A673 (cell line): Measurements from ENCODE around the gene CCNY. TPM values are rescaled to one million over a fixed set of nuclear protein-coding genes. Genes with fewer than 3 reads are reported as not detected.

ENCODE experiments used
- BruUV-seq: library from RNA; stranded (reverse); fragments of 400-500 nt; replicated peaks from 2 replicates; lab custom pipeline; 2021; lab: Mats Ljungman, UMichigan
- CTCF ChIA-PET: fragments of 300-600 bp; sonication (Branson Sonifier 250); formaldehyde crosslinking; loops from one replicate; lab custom pipeline; 2022; ENCODE audit warnings: antibody characterized with exemption; lab: Charles Lee
- POLR2A ChIA-PET: fragments of 300-600 bp; sonication (Branson Sonifier 250); formaldehyde crosslinking; loops from one replicate; lab custom pipeline; 2022; ENCODE audit warnings: antibody characterized with exemption; ENCODE audit not compliant: low non-redundant PET; lab: Charles Lee
- DNase-seq: peaks from one replicate; pipeline ENCODE4 v3.0.0-alpha.2; 2015; ENCODE audit warnings: low spot score
- H3K27ac ChIP-seq: fragments of 200-600 bp; sonication (generic); 2 replicates; pipeline ENCODE4 v1.5.1; 2016; ENCODE audit warnings: mixed run types, low read depth, mild to moderate bottlenecking, mixed read lengths, antibody characterized with exemption, low read length; ENCODE audit not compliant: poor library complexity, severe bottlenecking
- H3K27me3 ChIP-seq: fragments of 200-600 bp; sonication (generic); replicated peaks from 2 replicates; pipeline ENCODE4 v1.6.1; 2017; ENCODE audit warnings: mixed run types, low read depth, mild to moderate bottlenecking, mixed read lengths, antibody characterized with exemption, low read length; ENCODE audit not compliant: insufficient read depth, poor library complexity
- H3K36me3 ChIP-seq: fragments of 200-600 bp; sonication (generic); 2 replicates; pipeline ENCODE4 v1.6.1; 2016; ENCODE audit warnings: mixed run types, mild to moderate bottlenecking, mixed read lengths, antibody characterized with exemption, low read length; ENCODE audit not compliant: insufficient read depth, poor library complexity, severe bottlenecking
- H3K4me1 ChIP-seq: fragments of 200-600 bp; sonication (generic); 2 replicates; pipeline ENCODE4 v1.6.1; 2017; ENCODE audit warnings: mixed run types, mild to moderate bottlenecking, mixed read lengths, antibody characterized with exemption, low read length; ENCODE audit not compliant: insufficient read depth, poor library complexity, severe bottlenecking
- H3K4me3 ChIP-seq: fragments of 200-600 bp; sonication (generic); 2 replicates; pipeline ENCODE4 v1.5.1; 2016; ENCODE audit warnings: low read depth, mixed run types, mild to moderate bottlenecking, mixed read lengths, low read length; ENCODE audit not compliant: poor library complexity, severe bottlenecking
- H3K9me3 ChIP-seq: fragments of 200-600 bp; sonication (generic); 2 replicates; pipeline ENCODE4 v1.6.1; 2016; ENCODE audit warnings: mixed run types, low read depth, mild to moderate bottlenecking, mixed read lengths, antibody characterized with exemption, low read length; ENCODE audit not compliant: poor library complexity, severe bottlenecking
- EZH2 ChIP-seq: fragments of 200-600 bp; sonication (generic); IDR thresholded peaks from 2 replicates; pipeline ENCODE4 v1.6.1; 2017; ENCODE audit warnings: borderline replicate concordance, low read depth, mild to moderate bottlenecking, mixed read lengths, antibody characterized with exemption, low read length; ENCODE audit not compliant: poor library complexity, severe bottlenecking
- intact Hi-C: fragments of 100-400 bp; cut with micrococcal nuclease; formaldehyde crosslinking; loops from one replicate; pipeline ENCODE4 v1.10.0; 2022; ENCODE audit not compliant: unreplicated experiment
- total RNA-seq: library from RNA; stranded (reverse); gene quantifications from 2 replicates; pipeline ENCODE4 v1.2.3, GENCODE V29; 2021
- TF ChIP-seq, protein P1 (sequence below): fragments of 300-800, 200-600 bp; sonication (generic); conservative IDR thresholded peaks from 2 replicates; pipeline ENCODE4 v1.5.1; 2017; ENCODE audit warnings: low read depth, mild to moderate bottlenecking, antibody characterized with exemption, low read length, moderate library complexity, mixed read lengths

Gene CCNY
- total RNA-seq, 1 experiment from 2014 or later: 84.8 TPM

DNA sequence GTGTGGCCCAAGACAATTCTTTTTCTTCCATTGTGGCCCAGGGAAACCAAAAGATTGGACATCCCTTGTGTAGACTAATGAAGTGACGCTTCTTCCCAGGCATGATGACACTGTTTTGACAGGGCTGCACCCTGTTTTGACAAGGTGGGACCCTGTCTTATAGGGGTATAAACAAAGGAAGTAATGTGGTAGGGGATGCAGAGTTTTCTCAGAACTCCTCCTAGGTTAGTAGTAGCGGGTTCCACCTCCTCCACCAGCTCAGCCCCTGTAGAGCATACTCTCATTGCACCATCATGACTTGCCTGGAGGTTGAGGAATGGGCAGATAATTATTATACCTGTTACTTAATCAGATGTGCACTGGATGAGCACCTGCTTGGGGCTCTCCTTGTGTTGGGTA, 123.1 kb downstream of the CCNY start:
- POLR2A ChIA-PET: no interaction called here
- intact Hi-C loops: no loop called here

DNA sequence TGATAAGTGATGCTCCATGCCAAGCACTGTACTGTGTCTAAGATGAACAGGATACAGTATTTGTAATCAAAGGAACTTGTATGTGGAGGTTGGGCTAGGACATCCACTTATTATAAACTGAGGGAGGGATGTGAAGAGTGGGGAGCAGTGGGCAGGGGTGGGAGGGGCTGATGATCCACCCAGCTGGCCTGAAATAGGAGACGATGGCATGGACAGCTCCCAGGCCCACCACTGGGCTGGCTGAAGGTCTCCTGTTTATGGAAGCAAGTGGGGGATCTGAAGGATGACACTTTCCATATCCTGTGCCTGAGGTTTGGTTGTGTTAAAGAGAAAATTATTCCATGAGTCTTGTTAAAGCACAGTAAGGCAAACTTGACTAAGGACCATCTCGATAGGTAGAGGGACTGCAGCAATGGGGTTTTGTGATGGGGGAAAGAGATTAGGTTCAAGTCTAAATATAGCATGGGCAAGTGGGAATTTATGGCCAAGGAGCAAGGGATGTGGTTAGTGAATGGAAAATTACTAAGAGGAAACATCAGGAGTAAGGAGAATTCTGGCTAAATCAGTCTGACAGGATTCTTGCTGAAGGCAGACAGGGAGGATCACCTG, 124.6 kb downstream of the CCNY start:
- POLR2A ChIA-PET: no interaction called here
- TF ChIP-seq, protein P1, sequence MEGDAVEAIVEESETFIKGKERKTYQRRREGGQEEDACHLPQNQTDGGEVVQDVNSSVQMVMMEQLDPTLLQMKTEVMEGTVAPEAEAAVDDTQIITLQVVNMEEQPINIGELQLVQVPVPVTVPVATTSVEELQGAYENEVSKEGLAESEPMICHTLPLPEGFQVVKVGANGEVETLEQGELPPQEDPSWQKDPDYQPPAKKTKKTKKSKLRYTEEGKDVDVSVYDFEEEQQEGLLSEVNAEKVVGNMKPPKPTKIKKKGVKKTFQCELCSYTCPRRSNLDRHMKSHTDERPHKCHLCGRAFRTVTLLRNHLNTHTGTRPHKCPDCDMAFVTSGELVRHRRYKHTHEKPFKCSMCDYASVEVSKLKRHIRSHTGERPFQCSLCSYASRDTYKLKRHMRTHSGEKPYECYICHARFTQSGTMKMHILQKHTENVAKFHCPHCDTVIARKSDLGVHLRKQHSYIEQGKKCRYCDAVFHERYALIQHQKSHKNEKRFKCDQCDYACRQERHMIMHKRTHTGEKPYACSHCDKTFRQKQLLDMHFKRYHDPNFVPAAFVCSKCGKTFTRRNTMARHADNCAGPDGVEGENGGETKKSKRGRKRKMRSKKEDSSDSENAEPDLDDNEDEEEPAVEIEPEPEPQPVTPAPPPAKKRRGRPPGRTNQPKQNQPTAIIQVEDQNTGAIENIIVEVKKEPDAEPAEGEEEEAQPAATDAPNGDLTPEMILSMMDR: no peak
- TF ChIP-seq EZH2: no peak
- Histone ChIP-seq H3K4me1 (peaks cover 67% of the 10 kb centered on the region), H3K4me3 (no peak overlapping the region), H3K27me3 (no peaks in the 10 kb centered on the region), H3K27ac (no peak overlapping the region), H3K9me3 (no peaks in the 10 kb centered on the region), H3K36me3 (no peaks in the 10 kb centered on the region)
- CTCF ChIA-PET: no interaction called here
- no TSS peak for BruUV-seq
- intact Hi-C loops: no loop called here
- DNase-seq: no peak

More for the DNA sequence above, 123.1 kb downstream of the CCNY start:
- BruUV-seq: no TSS peak
- CTCF ChIA-PET: no interaction called here
- Histone ChIP-seq H3K4me1 (peaks cover 59% of the 10 kb centered on the region), H3K9me3 (no peaks in the 10 kb centered on the region), H3K4me3 (no peak overlapping the region), H3K27me3 (no peaks in the 10 kb centered on the region), H3K36me3 (no peaks in the 10 kb centered on the region), H3K27ac (no peak overlapping the region)
- no peak for DNase-seq
- TF ChIP-seq EZH2: no peak
- TF ChIP-seq, protein P1: no peak

DNA sequence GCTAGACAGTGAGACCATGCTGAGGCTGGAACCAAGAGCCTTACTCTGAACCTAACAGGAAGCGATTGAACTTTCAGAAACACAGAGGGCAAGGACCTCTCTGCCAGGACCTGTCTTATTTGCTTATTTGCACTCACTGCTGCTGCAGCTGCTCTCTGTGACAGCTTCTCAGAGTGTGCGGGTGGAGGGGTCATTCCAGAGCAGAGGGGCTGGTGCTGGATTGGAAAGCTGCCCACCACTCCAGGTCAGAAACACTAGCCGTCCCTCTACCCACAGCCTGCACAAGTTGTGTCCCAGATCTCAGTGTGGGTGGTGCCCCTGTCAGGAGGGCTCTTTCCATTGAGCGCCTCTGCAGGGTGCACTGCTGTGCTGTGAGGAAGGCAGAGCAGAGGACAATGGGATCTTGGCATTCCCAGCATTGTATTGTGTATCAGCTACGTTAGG, 126.2 kb downstream of the CCNY start:
- no peak overlapping the region for H3K4me3 ChIP-seq
- intact Hi-C loops: no loop called here
- CTCF ChIA-PET: no interaction called here
- no peaks in the 10 kb centered on the region for H3K36me3 ChIP-seq
- no peak for DNase-seq
- POLR2A ChIA-PET: no interaction called here
- H3K27ac ChIP-seq: no peak overlapping the region
- no peaks in the 10 kb centered on the region for H3K27me3 ChIP-seq
- H3K9me3 ChIP-seq: no peaks in the 10 kb centered on the region
- no peak for TF ChIP-seq EZH2
- TF ChIP-seq, protein P1: no peak
- no TSS peak for BruUV-seq
- H3K4me1 ChIP-seq: peaks cover 68% of the 10 kb centered on the region
